Measurements from ENCODE around the gene CLEC14A. TPM values are rescaled to one million over a fixed set of nuclear protein-coding genes. Genes with fewer than 3 reads are reported as not detected.

The CLEC14A gene
- total RNA-seq, 2 experiments from 2014 or later: not detected

DNA sequence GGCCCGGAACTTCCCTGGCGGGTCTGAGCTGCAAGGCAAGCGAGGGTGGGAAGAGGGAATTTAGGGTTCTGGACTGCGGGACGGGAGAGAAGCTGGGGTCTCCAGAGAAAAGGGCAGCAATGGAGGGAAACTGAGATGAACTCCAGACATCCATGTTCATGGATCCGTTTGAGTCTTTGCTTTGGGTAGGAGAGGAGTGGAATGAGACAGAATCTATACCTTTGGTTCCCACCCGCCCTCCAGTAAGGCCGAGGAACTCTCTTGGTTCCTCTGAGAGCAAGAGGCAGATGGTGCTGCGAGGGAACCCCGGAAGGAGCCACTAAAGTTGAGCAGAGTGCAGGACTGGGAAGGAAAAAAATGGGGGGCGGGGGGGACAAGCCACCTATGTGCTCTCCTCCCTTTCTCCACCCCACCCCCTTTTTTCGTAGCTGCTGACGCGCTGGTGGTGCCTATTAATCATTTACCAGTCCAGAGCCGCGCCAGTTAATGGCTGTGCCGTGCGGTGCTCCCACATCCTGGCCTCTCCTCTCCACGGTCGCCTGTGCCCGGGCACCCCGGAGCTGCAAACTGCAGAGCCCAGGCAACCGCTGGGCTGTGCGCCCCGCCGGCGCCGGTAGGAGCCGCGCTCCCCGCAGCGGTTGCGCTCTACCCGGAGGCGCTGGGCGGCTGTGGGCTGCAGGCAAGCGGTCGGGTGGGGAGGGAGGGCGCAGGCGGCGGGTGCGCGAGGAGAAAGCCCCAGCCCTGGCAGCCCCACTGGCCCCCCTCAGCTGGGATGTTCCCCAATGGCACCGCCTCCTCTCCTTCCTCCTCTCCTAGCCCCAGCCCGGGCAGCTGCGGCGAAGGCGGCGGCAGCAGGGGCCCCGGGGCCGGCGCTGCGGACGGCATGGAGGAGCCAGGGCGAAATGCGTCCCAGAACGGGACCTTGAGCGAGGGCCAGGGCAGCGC lies 47.0 kb downstream of the CLEC14A start:
- DNase-seq: peak; percentile 35
- CTCF ChIA-PET: interaction anchor here (1.0 to 1.7 kb wide), 2 partner anchors 18 to 658 kb away, joined by 3 to 4 read pairs; no protein-coding TSS in a partner anchor
- Mint-ChIP-seq H3K36me3 (ENCODE audit: low read depth) (no peaks in the 10 kb centered on the region), H3K27me3 (ENCODE audit: low read depth) (peaks cover 67% of the 10 kb centered on the region), H3K27ac (no peak overlapping the region), H3K4me3 (peak overlapping the region; percentile 41), H3K9me3 (no peaks in the 10 kb centered on the region), H3K4me1 (ENCODE audit: low read depth) (peaks cover 29% of the 10 kb centered on the region)
- intact Hi-C loops (cut with micrococcal nuclease): loop anchor here (2.0 to 5.0 kb wide), 3 partner anchors 46 to 658 kb away; no protein-coding TSS in a partner anchor

DNA sequence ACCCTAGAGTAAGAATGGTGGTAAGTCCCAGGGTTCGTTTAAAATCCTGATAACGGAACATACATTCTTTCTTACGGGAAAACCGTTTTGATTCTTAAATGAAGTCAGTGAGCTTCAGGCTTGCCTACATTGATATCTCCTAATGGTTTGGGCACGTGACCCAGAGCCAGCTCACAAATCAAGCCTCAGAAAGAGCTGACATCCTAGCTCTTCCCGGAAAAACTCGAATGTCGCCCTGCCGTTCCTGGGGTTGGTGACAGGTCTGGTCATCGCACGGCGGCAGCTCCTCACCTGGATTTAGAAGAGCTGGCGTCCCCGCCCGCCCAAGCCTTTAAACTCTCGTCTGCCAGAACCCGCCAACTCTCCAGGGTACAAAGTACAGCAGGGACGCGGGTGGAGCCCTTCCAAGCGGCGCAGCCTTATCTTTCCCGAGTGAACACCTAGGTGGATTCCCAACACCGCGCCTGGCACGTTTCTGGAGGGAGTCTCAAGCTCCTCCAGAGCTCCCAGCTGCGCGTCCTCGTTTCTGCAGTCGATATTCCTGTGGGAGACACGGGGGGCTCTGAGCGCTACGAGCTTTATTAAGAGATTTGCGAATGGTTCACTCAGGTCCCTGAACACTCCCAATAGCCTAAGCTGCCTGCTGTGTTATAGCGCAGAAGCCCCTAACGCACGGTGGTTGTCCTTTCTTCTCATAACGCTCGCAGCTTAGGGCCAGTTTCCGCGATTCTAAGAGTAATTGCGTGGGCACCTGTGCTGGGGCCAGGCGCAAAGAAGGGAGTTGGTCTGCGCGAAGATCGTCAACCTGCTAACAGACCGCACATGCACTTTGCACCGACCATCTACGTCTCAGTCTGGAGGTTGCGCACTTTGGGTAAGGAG lies 47.9 kb downstream of the CLEC14A start, which contains the start of gene SSTR1:
Gene SSTR1, plus strand, starts transcription at position 169 of the 882 bp plus-strand sequence. CDS start 1,486 bp downstream, outside the sequence.
- Mint-ChIP-seq H3K4me3 (peak within 1 kb of the TSS; percentile 41), H3K27me3 (ENCODE audit: low read depth) (peaks cover 59% of the 10 kb centered on the region), H3K27ac (no peak within 1 kb of the TSS), H3K4me1 (ENCODE audit: low read depth) (peaks cover 29% of the 10 kb centered on the region), H3K36me3 (ENCODE audit: low read depth) (no peaks in the 10 kb centered on the region), H3K9me3 (no peaks in the 10 kb centered on the region)
- intact Hi-C loops (cut with micrococcal nuclease): loop anchor here (2.0 to 5.0 kb wide), 3 partner anchors 47 to 659 kb away; no protein-coding TSS in a partner anchor
- DNase-seq: peak; percentile 6
- CTCF ChIA-PET: interaction anchor here (0.5 to 1.7 kb wide), 4 partner anchors 19 to 659 kb away, joined by 3 to 4 read pairs (median 3); no protein-coding TSS in a partner anchor

- Mint-ChIP-seq H3K36me3 (ENCODE audit: low read depth) (no peaks in the 10 kb centered on the region), H3K27ac (no peak overlapping the region), H3K4me3 (no peak overlapping the region), H3K27me3 (ENCODE audit: low read depth) (peaks cover 57% of the 10 kb centered on the region), H3K9me3 (no peaks in the 10 kb centered on the region), H3K4me1 (ENCODE audit: low read depth) (peaks cover 29% of the 10 kb centered on the region)
- DNase-seq: no peak
- intact Hi-C loops (cut with micrococcal nuclease): loop anchor here (5.0 kb wide), 2 partner anchors 620 to 660 kb away; no protein-coding TSS in a partner anchor
- CTCF ChIA-PET: interaction anchor here (0.9 to 1.7 kb wide), 3 partner anchors 20 to 660 kb away, joined by 3 to 4 read pairs (median 3); no protein-coding TSS in a partner anchor
Observed at GRCh38 chr14:38207377-38207735, 48.5 kb downstream of the CLEC14A start.

GRCh38 chr14:38206689-38207376 lies 49.1 kb downstream of the CLEC14A start:
- CTCF ChIA-PET: interaction anchor here (0.6 to 2.1 kb wide), 3 partner anchors 10 to 475 kb away, joined by 3 to 13 read pairs (median 4); no protein-coding TSS in a partner anchor
- intact Hi-C loops (cut with micrococcal nuclease): loop anchor here (5.0 kb wide), 2 partner anchors 620 to 660 kb away; no protein-coding TSS in a partner anchor
- H3K27me3 Mint-ChIP-seq (ENCODE audit: low read depth): peaks cover 52% of the 10 kb centered on the region

GRCh38 chr14:38205949-38206665 lies 49.8 kb downstream of the CLEC14A start:
- H3K27me3 Mint-ChIP-seq (ENCODE audit: low read depth): peaks cover 47% of the 10 kb centered on the region
- no peak for DNase-seq
- no peaks in the 10 kb centered on the region for H3K36me3 Mint-ChIP-seq (ENCODE audit: low read depth)
- intact Hi-C loops (cut with micrococcal nuclease): loop anchor here (5.0 kb wide), 2 partner anchors 619 to 661 kb away; no protein-coding TSS in a partner anchor
- peaks cover 25% of the 10 kb centered on the region for H3K4me1 Mint-ChIP-seq (ENCODE audit: low read depth)
- no peak overlapping the region for H3K4me3 Mint-ChIP-seq
- H3K9me3 Mint-ChIP-seq: no peaks in the 10 kb centered on the region
- H3K27ac Mint-ChIP-seq: no peak overlapping the region
- CTCF ChIA-PET: interaction anchor here (0.6 to 2.1 kb wide), 2 partner anchors 9 to 474 kb away, joined by 3 to 13 read pairs; no protein-coding TSS in a partner anchor

More at GRCh38 chr14:38206689-38207376, 49.1 kb downstream of the CLEC14A start:
- DNase-seq: no peak
- no peak overlapping the region for H3K27ac Mint-ChIP-seq
- H3K36me3 Mint-ChIP-seq (ENCODE audit: low read depth): no peaks in the 10 kb centered on the region
- peaks cover 28% of the 10 kb centered on the region for H3K4me1 Mint-ChIP-seq (ENCODE audit: low read depth)
- H3K4me3 Mint-ChIP-seq: no peak overlapping the region
- no peaks in the 10 kb centered on the region for H3K9me3 Mint-ChIP-seq

- no peaks in the 10 kb centered on the region for H3K9me3 Mint-ChIP-seq
- peaks cover 17% of the 10 kb centered on the region for H3K4me1 Mint-ChIP-seq (ENCODE audit: low read depth)
- H3K36me3 Mint-ChIP-seq (ENCODE audit: low read depth): no peaks in the 10 kb centered on the region
- intact Hi-C loops (cut with micrococcal nuclease): loop anchor here (5.0 kb wide), 2 partner anchors 618 to 662 kb away; no protein-coding TSS in a partner anchor
- no peak overlapping the region for H3K27ac Mint-ChIP-seq
- CTCF ChIA-PET: interaction anchor here (0.8 to 2.1 kb wide), 3 partner anchors 8 to 303 kb away, joined by 3 to 13 read pairs (median 4); no protein-coding TSS in a partner anchor
- no peak overlapping the region for H3K4me3 Mint-ChIP-seq
- peaks cover 38% of the 10 kb centered on the region for H3K27me3 Mint-ChIP-seq (ENCODE audit: low read depth)
- no peak for DNase-seq
Observed at GRCh38 chr14:38205119-38205813, 50.6 kb downstream of the CLEC14A start.

- Mint-ChIP-seq H3K27me3 (ENCODE audit: low read depth) (peaks cover 33% of the 10 kb centered on the region), H3K4me1 (ENCODE audit: low read depth) (peaks cover 12% of the 10 kb centered on the region), H3K9me3 (no peaks in the 10 kb centered on the region), H3K4me3 (no peak overlapping the region), H3K36me3 (ENCODE audit: low read depth) (no peaks in the 10 kb centered on the region), H3K27ac (no peak overlapping the region)
- intact Hi-C loops (cut with micrococcal nuclease): loop anchor here (5.0 kb wide), 2 partner anchors 617 to 663 kb away; no protein-coding TSS in a partner anchor
- CTCF ChIA-PET: interaction anchor here (0.8 to 2.1 kb wide), 3 partner anchors 8 to 303 kb away, joined by 3 to 13 read pairs (median 4); no protein-coding TSS in a partner anchor
- DNase-seq: no peak
Observed at GRCh38 chr14:38204719-38205115, 51.2 kb downstream of the CLEC14A start.

Other genes starting within 250 kb of the CLEC14A start
- not detected for gene SSTR1, start 48.2 kb downstream of the CLEC14A start, total RNA-seq